ENCODE data around the gene SPI1.

GRCh38 chr11:47333526-47333845 is 44.9 kb downstream of the SPI1 start:
- TF ChIP-seq CTCF (IDR thresholded peaks at IDR 0.05) (no peak), POLR2A (IDR thresholded peaks at IDR 0.05) (no peak), POLR2AphosphoS5 (IDR thresholded peaks at IDR 0.05) (no peak)

All from breast epithelium (tissue), 3 donors.